Mucosa of gallbladder (tissue), 1 donor: Measurements from ENCODE around the gene HK1. TPM values are rescaled to one million over a fixed set of nuclear protein-coding genes. Genes with fewer than 3 reads are reported as not detected.
A peak's percentile ranks its signal among the peaks of the same experiment; 100 is the strongest.

Experiments used
- DNase-seq: peaks from one replicate; pipeline ENCODE4 v3.0.0-alpha.2; 2020; ENCODE audit warnings: low spot score
- total RNA-seq: library from RNA; stranded (reverse); gene quantifications from one replicate; pipeline ENCODE4 v1.2.1, GENCODE V29; 2021
- donor health status: DM: no; HTN: no; CAD: no.

Gene HK1
- total RNA-seq, 1 donor from 2014 or later, result 70.7 TPM

GRCh38 chr10:69403519-69403918, 125.2 kb downstream of the HK1 start:
- DNase-seq, result no peak

GRCh38 chr10:69404786-69405185, 126.5 kb downstream of the HK1 start:
- DNase-seq, result no peak

GRCh38 chr10:69405221-69405620, 126.9 kb downstream of the HK1 start:
- no peak for DNase-seq

GRCh38 chr10:69406302-69406811, 128.1 kb downstream of the HK1 start:
- DNase-seq, result no peak

- DNase-seq, result no peak
These were observed 128.7 kb downstream of the HK1 start for GRCh38 chr10:69406816-69407580.

GRCh38 chr10:69407621-69408301, 129.5 kb downstream of the HK1 start:
- no peak for DNase-seq

GRCh38 chr10:69408318-69409175, 130.3 kb downstream of the HK1 start:
- peak; percentile 94 for DNase-seq

GRCh38 chr10:69409176-69409495, 130.8 kb downstream of the HK1 start:
- DNase-seq, result no peak

GRCh38 chr10:69409968-69410367, 131.7 kb downstream of the HK1 start:
- DNase-seq, result no peak

- DNase-seq, result no peak
These were observed 132.2 kb downstream of the HK1 start for GRCh38 chr10:69410487-69410886.

GRCh38 chr10:69411476-69411875, 133.2 kb downstream of the HK1 start:
- no peak for DNase-seq

- no peak for DNase-seq
These were observed 134.0 kb downstream of the HK1 start for GRCh38 chr10:69412232-69412790.

- DNase-seq, result peak; percentile 56
These were observed 135.0 kb downstream of the HK1 start for GRCh38 chr10:69413221-69413865.

- DNase-seq, result no peak
These were observed 136.0 kb downstream of the HK1 start for GRCh38 chr10:69414036-69415018.

GRCh38 chr10:69415049-69415448, 136.8 kb downstream of the HK1 start:
- DNase-seq, result no peak

GRCh38 chr10:69415951-69416350, 137.7 kb downstream of the HK1 start:
- DNase-seq, result no peak

- no peak for DNase-seq
These were observed 138.4 kb downstream of the HK1 start, which contains the start of gene TACR2 for GRCh38 chr10:69416695-69417094. Gene TACR2, minus strand, starts transcription at chr10:69416918. Its CDS starts 595 bp downstream, at chr10:69416323.

GRCh38 chr10:69417542-69417941, 139.2 kb downstream of the HK1 start:
- DNase-seq, result no peak

GRCh38 chr10:69418052-69418752, 139.9 kb downstream of the HK1 start:
- DNase-seq, result peak; percentile 51
